AG20443 (cell line): ENCODE results near the gene PFKP.

Experiments used
- DNase-seq: peaks from one replicate; pipeline ENCODE4 v3.0.0; 2012; ENCODE audit warnings: low spot score, mixed read lengths

PFKP gene

DNA sequence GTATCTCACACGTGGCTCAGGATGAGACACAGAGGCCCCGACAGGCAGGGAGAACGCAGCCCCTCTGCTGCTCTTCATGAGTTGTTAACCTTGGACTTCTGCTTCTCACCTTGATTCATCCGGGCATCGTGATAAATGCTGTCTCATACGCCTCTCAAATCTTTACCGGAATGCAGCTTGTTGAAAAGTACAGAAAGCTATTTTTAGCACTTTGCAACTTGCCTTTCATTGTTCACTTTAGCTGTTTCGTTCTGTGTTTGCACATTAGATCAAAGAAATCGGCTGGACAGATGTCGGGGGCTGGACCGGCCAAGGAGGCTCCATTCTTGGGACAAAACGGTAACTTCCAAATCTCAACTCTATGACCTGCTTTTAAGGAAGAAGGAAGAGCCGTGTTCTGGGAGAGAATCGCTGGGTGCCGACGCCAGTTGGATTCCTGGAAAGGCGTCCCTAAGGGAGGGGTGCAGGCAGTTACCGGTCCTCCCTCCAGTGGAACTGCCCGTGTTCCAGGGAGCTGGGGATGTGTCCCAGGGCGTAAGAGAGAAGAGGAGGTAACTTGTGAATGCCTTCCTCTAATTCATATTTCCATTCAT, 49.3 kb downstream of the PFKP start:
- no peak for DNase-seq

DNA sequence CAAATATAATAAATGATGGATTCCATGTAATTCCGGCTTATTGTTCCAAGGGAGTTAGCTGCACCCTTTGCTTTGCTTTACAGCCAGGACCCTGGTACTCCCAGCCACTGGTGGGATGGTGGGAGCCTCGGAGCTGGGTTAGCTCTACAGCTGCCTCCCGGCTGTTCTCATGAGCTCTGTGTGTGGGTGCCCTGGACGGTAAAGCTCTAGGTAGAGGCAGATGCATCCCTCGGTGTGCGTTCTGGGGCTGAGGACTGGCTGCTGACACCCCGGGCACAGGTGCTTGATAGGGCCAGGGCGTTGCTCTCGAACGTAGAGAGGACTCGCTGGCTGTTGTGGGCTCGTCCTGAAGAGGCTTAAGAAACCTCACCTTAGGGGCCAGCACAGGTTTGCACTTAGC, 50.1 kb downstream of the PFKP start:
- DNase-seq, result no peak

GRCh38 chr10:3118641-3119091, 51.3 kb downstream of the PFKP start:
- DNase-seq, result no peak

- peak; percentile 69 for DNase-seq
Measured at GRCh38 chr10:3119796-3120459, 52.6 kb downstream of the PFKP start.

DNA sequence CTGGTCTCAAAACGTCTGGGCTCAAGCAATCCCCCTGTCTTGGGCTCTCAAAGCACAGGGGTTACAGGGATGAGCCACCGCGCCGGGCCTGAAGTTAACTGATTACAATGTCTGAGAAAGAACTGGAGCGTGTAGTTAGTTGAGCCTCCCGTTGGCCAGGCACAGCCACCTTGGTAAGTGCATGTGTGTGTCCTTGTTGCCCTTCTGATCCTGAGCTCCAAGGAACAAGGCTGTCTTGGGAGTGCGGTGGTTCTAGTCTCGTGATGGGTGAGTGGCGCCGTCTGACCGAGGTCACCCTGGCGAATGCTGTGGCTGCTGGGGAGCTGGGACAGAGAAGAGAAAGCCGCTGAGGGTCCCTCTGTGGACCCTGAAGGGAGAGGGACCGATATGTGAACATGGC, 54.7 kb downstream of the PFKP start:
- DNase-seq, result no peak

DNA sequence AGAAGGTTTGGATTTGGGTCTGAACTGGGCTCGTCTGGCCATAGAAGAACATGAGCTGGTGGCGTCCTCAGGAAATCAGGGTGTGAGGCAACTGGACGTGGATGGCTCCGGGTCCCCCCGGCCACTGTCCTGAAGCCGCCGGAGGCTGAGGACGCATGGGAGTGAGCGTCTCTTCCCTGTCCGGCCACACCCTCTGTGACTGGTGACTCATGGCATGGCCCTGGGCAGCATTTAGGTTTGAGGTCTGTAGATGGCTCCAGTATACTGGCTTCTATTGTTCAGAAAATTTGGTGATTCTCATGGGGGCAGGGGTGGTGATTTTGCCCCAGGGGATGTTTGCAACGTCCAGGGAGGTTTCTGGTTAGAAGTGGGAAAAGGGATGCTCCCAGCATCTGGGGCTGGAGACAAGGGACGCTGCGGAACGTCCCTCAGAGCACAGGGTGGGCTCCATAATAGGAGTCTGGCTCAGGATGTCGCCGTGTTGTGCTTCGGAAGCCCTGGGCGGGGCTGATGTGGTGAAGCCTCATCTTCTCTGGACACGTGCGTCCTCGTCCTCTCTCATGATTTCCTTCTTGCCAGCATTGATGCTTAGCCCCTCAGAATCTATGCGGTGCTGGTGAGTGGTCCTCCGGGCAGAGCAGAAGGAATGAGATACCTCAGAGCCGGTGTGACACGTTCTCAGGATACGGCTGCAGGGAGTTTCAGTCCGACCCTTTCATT, 55.3 kb downstream of the PFKP start:
- peak; percentile 84 for DNase-seq

- DNase-seq, result no peak
Measured at GRCh38 chr10:3123571-3124411, 56.4 kb downstream of the PFKP start.

GRCh38 chr10:3124412-3125175, 57.2 kb downstream of the PFKP start:
- DNase-seq, result no peak

GRCh38 chr10:3125527-3126170, 58.3 kb downstream of the PFKP start:
- DNase-seq, result no peak

GRCh38 chr10:3126249-3126648, 58.9 kb downstream of the PFKP start:
- DNase-seq, result no peak

GRCh38 chr10:3126741-3127346, 59.5 kb downstream of the PFKP start:
- DNase-seq, result no peak

DNA sequence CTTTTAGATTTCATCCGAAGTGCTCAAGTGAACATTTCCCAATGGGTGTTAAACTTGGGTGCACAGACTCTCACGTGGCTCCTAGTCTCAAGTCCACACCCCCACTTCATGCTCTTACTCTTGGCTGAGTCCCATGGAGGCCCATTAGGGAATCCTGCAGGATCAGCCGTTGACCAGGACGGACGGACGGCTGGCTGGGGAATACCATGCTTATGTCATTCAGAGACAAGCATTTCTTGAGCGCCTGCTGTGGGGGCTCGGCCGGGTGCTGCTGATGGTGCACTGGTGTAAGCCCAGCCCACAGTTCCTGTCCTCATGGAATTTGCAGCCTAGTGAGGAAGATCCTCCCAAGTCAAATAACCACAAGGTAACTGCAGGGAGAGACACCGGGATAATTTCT, 60.6 kb downstream of the PFKP start:
- no peak for DNase-seq

DNA sequence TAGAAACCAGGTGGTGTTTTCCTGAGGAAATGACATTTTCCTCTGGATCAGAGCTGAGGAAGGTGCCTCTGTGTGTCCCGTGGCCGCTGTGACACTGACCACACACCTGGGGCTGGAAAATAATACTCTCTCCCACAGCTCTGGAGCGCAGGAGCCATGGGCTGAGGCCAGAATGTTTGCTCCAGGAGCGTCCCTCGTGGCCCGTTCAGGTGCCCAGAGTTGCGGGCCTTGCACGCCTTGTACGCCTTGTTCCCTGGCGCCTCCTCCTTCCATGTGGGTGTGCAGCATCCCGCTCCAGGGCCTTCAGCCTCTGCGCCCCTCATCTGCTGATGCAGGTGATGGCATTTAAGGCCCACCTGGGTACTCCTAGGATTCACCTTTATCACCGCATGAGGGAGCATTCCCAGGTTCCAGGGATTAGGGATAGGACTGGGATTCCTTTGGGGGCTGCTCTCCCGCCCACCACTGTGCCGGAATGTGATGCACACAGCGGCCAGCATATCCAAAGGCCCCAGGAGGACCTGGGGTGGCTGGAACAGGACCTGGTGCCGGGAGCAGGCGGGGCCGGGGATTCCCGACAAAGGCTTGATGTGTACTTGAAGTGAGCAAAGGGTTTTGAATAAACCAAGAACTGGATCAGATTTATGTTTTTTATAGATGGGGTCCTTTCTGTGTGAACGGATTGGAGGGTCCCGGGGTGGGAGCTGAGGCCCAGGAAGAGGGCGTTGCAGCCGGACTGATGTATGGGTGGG, 61.2 kb downstream of the PFKP start:
- DNase-seq, result no peak

DNA sequence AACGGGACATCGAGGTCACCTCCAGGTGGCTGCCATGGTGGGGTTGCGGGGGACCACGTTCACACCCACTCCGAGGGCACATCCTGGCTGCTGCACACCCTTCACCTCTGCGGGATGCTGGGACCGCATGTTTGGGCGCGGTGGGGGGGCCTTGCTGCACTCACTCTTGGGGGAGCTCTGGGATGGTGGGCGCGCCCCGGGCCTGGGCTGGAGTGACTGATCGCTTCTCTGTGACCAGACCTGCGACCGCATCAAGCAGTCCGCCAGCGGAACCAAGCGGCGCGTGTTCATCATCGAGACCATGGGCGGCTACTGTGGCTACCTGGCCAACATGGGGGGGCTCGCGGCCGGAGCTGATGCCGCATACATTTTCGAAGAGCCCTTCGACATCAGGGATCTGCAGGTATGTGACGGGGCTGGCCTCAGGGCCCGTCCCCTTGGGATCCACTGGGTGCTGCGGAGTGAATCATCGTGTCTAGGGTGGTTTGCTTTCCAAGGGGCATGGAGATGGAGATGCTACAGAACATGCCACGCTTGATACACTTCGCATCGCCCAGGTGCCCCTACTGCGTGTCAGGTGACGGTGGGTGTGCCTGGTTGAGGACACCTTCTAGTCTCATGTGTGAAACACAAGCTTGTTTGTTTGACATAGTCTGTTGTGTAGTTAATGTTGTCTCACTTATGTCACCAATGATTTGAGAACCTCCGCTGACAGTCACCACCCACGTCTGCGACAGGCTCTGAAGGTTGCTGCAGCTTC, 62.4 kb downstream of the PFKP start:
- DNase-seq, result no peak

GRCh38 chr10:3131098-3131497, 63.8 kb downstream of the PFKP start:
- DNase-seq, result no peak

GRCh38 chr10:3132036-3133025, 65.0 kb downstream of the PFKP start:
- DNase-seq, result no peak

- DNase-seq, result no peak
Measured at GRCh38 chr10:3133948-3134347, 66.6 kb downstream of the PFKP start.

DNA sequence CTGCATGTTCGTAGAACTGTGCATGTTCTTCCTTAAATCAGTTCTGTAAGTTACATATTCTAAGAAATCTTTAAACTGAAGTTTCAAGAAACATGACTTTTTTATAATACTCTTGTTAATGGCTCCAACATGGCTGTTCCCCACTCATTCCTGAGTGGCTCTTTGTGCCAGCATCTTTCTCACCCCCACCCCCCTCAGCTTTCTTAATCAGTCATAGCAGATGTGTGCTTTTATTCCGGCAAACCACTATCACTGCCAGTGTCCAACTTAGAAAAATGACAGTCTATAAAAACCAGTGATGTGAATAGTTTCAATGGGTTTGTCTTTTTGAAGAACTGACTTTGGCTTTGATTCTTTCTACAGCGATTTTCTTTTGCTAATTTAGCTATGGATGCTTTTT, 67.7 kb downstream of the PFKP start:
- no peak for DNase-seq
